H1 (cell line): Measurements from ENCODE around the gene PDE2A. TPM values are rescaled to one million over a fixed set of nuclear protein-coding genes. Genes with fewer than 3 reads are reported as not detected.

Experiments used
- CTCF ChIA-PET: fragments of 300-600 bp; sonication (Branson Sonifier 250); formaldehyde crosslinking; loops from one replicate; lab custom pipeline; 2021; ENCODE audit not compliant: partially characterized antibody; lab: Charles Lee
- POLR2A ChIA-PET: fragments of 300-600 bp; sonication (Branson Sonifier 250); formaldehyde crosslinking; loops from one replicate; lab custom pipeline; 2021; ENCODE audit warnings: inconsistent platforms; ENCODE audit not compliant: partially characterized antibody; lab: Charles Lee
- DNase-seq, 2 experiments: peaks; one replicate each; pipeline versions ENCODE4 v3.0.0 to v3.0.0-alpha.2; 2010 to 2022; ENCODE audit warnings: low spot score in 2 of 2, low read depth in 1 of 2, mixed read lengths in 1 of 2
- FAIRE-seq: peaks from 2 replicates; lab custom pipeline; 2011; peaks lifted over from hg19 to GRCh38; lab: Jason Lieb, UNC
- H2AFZ ChIP-seq: 2 replicates; pipeline ENCODE4 v1.8.1; 2012; ENCODE audit warnings: low read length, inconsistent platforms
- H2AK5ac ChIP-seq: 2 replicates; pipeline ENCODE4 v1.6.1; 2013; ENCODE audit warnings: low read depth, low read length
- H2BK120ac ChIP-seq: replicated peaks from 2 replicates; pipeline ENCODE3; 2013; ENCODE audit warnings: low read depth, low read length, inconsistent platforms
- H2BK12ac ChIP-seq: 2 replicates; pipeline ENCODE4 v1.6.1; 2013; ENCODE audit warnings: low read depth, low read length
- H2BK15ac ChIP-seq: 2 replicates; pipeline ENCODE4 v1.6.1; 2013; ENCODE audit warnings: low read length
- H2BK20ac ChIP-seq: 2 replicates; pipeline ENCODE4 v1.6.1; 2013; ENCODE audit warnings: low read length
- H2BK5ac ChIP-seq: 2 replicates; pipeline ENCODE4 v1.6.1; 2013; ENCODE audit warnings: low read depth, low read length
- H3K14ac ChIP-seq: 2 replicates; pipeline ENCODE4 v1.6.1; 2013; ENCODE audit warnings: inconsistent platforms; ENCODE audit not compliant: insufficient read length
- H3K18ac ChIP-seq: 2 replicates; pipeline ENCODE4 v1.6.1; 2013; ENCODE audit warnings: low read length; ENCODE audit errors: extremely low read depth
- H3K23ac ChIP-seq: 2 replicates; pipeline ENCODE4 v1.6.1; 2013; ENCODE audit warnings: inconsistent platforms; ENCODE audit not compliant: insufficient read length
- H3K23me2 ChIP-seq: 2 replicates; pipeline ENCODE4 v1.6.1; 2013; ENCODE audit warnings: low read depth, low read length
- H3K27ac ChIP-seq: 2 replicates; pipeline ENCODE4 v1.6.1; 2011; ENCODE audit warnings: low read depth, low read length, inconsistent platforms
- H3K27me3 ChIP-seq, 4 experiments: replicated peaks in 1 of 4; 1 replicate in 1 of 4; 2 replicates in 3 of 4; pipeline versions ENCODE4 v1.6.1 to v1.8.1; 2011 to 2013; ENCODE audit warnings: low read length in 3 of 4, mild to moderate bottlenecking in 3 of 4, inconsistent platforms in 2 of 4, mixed read lengths in 2 of 4, moderate library complexity in 1 of 4; ENCODE audit not compliant: control insufficient read depth in 3 of 4, insufficient read depth in 3 of 4; ENCODE audit errors: extremely low read depth in 1 of 4
- H3K36me3 ChIP-seq, 4 experiments: 2 replicates each; pipeline versions ENCODE4 v1.6.1 to v1.8.1; 2011 to 2013; ENCODE audit warnings: mild to moderate bottlenecking in 4 of 4, low read length in 3 of 4, moderate library complexity in 2 of 4, control low read depth in 1 of 4, inconsistent platforms in 1 of 4; ENCODE audit not compliant: insufficient read depth in 4 of 4, control insufficient read depth in 2 of 4
- H3K4ac ChIP-seq: replicated peaks from 2 replicates; pipeline ENCODE3; 2013; ENCODE audit warnings: low read length, low read depth, mixed read lengths, inconsistent platforms; ENCODE audit not compliant: insufficient read length
- H3K4me1 ChIP-seq, 4 experiments: replicated peaks in 1 of 4; 1 replicate in 1 of 4; 2 replicates in 3 of 4; pipeline versions ENCODE4 v1.6.1 to v1.8.1; 2011 to 2013; ENCODE audit warnings: low read length in 3 of 4, inconsistent platforms in 2 of 4, mixed read lengths in 1 of 4; ENCODE audit not compliant: insufficient read depth in 4 of 4, control insufficient read depth in 3 of 4
- H3K4me2 ChIP-seq, 2 experiments: 2 replicates each; pipeline versions ENCODE4 v1.6.1 to v1.8.1; 2011 to 2013; ENCODE audit warnings: low read depth in 2 of 2, low read length in 2 of 2, control low read depth in 1 of 2, inconsistent platforms in 1 of 2, mild to moderate bottlenecking in 1 of 2; ENCODE audit not compliant: insufficient read depth in 1 of 2
- H3K4me3 ChIP-seq, 4 experiments: fragments of 200-600, 300-600 bp in 1 of 4; sonication (generic), shearing (Covaris generic), sonication (Bioruptor Twin) in 1 of 4; 2 replicates each; pipeline versions ENCODE4 v1.5.1 to v1.8.1; 2011 to 2016; ENCODE audit warnings: low read length in 4 of 4, low read depth in 3 of 4, control low read depth in 2 of 4, inconsistent platforms in 2 of 4, mild to moderate bottlenecking in 2 of 4, mixed read lengths in 1 of 4, moderate library complexity in 1 of 4; ENCODE audit not compliant: insufficient read depth in 2 of 4; ENCODE audit errors: extremely low read depth in 1 of 4
- H3K56ac ChIP-seq: replicated peaks from 2 replicates; pipeline ENCODE3; 2013; ENCODE audit warnings: low read depth, mild to moderate bottlenecking, mixed read lengths, low read length, inconsistent platforms; ENCODE audit not compliant: insufficient read length
- H3K79me1 ChIP-seq: 2 replicates; pipeline ENCODE4 v1.6.1; 2013; ENCODE audit warnings: low read depth, low read length, control low read depth
- H3K79me2 ChIP-seq, 2 experiments: 2 replicates each; pipeline versions ENCODE4 v1.6.1 to v1.8.1; 2012 to 2013; ENCODE audit warnings: low read length in 2 of 2, mild to moderate bottlenecking in 2 of 2, inconsistent platforms in 1 of 2; ENCODE audit not compliant: insufficient read depth in 2 of 2, control insufficient read depth in 1 of 2
- H3K9ac ChIP-seq, 4 experiments: replicated peaks in 1 of 4; 1 replicate in 1 of 4; 2 replicates in 3 of 4; pipeline versions ENCODE4 v1.6.1 to v1.8.1; 2011 to 2013; ENCODE audit warnings: low read depth in 3 of 4, low read length in 3 of 4, control low read depth in 2 of 4, mild to moderate bottlenecking in 2 of 4, moderate library complexity in 2 of 4, inconsistent platforms in 1 of 4; ENCODE audit errors: extremely low read depth in 1 of 4
- H3K9me3 ChIP-seq, 2 experiments: 2 replicates each; pipeline versions ENCODE4 v1.6.1 to v1.8.1; 2012 to 2013; ENCODE audit warnings: mild to moderate bottlenecking in 2 of 2, moderate library complexity in 2 of 2, control low read depth in 1 of 2, inconsistent platforms in 1 of 2, low read depth in 1 of 2, low read length in 1 of 2, mixed read lengths in 1 of 2; ENCODE audit not compliant: insufficient read depth in 2 of 2
- H4K20me1 ChIP-seq, 2 experiments: replicated peaks in 1 of 2; 2 replicates each; pipeline versions ENCODE3 to v1.8.1; 2011 to 2013; ENCODE audit warnings: inconsistent platforms in 2 of 2, low read length in 2 of 2, mild to moderate bottlenecking in 1 of 2; ENCODE audit not compliant: insufficient read depth in 2 of 2, control insufficient read depth in 1 of 2
- H4K5ac ChIP-seq: 2 replicates; pipeline ENCODE4 v1.6.1; 2013; ENCODE audit warnings: low read length, low read depth, mixed read lengths, inconsistent platforms; ENCODE audit not compliant: insufficient read length
- H4K8ac ChIP-seq: 2 replicates; pipeline ENCODE4 v1.8.0; 2013; ENCODE audit warnings: mild to moderate bottlenecking, moderate library complexity, low read length, inconsistent platforms; ENCODE audit not compliant: insufficient read depth; ENCODE audit errors: extremely low read depth
- H4K91ac ChIP-seq: replicated peaks from 2 replicates; pipeline ENCODE3; 2013; ENCODE audit warnings: low read length, mixed read lengths, inconsistent platforms; ENCODE audit not compliant: insufficient read length
- ATF3 ChIP-seq: IDR thresholded peaks from 2 replicates; pipeline ENCODE4 v1.6.1; 2011; ENCODE audit warnings: low read depth, mild to moderate bottlenecking, low read length; ENCODE audit not compliant: insufficient read depth
- CBX5 ChIP-seq: fragments of 300-800, 300-1000 bp; sonication (generic); IDR thresholded peaks from 2 replicates; pipeline ENCODE4 v1.7.1; 2016; ENCODE audit warnings: antibody characterized with exemption, low read length, low read depth
- CBX8 ChIP-seq: fragments of 300-800, 300-1000 bp; sonication (generic); IDR thresholded peaks from 2 replicates; pipeline ENCODE4 v1.7.1; 2016; ENCODE audit warnings: low read depth, low read length, borderline replicate concordance
- CTBP2 ChIP-seq: IDR thresholded peaks from 2 replicates; pipeline ENCODE4 v1.7.0; 2011; ENCODE audit warnings: borderline replicate concordance, mild to moderate bottlenecking, moderate library complexity, mixed read lengths, low read length; ENCODE audit not compliant: insufficient read depth, insufficient read length
- EGR1 ChIP-seq: IDR thresholded peaks from 2 replicates; pipeline ENCODE4 v1.6.1; 2011; ENCODE audit warnings: low read depth, low read length, borderline replicate concordance
- MAFK ChIP-seq: IDR thresholded peaks from 2 replicates; pipeline ENCODE4 v1.6.1; 2012; ENCODE audit warnings: low read depth, mild to moderate bottlenecking, improper control_type of control experiment, low read length
- PHF8 ChIP-seq: fragments of 200-600 bp; sonication (generic); conservative IDR thresholded peaks from 2 replicates; pipeline ENCODE4 v1.7.1; 2012; ENCODE audit warnings: low read depth, mild to moderate bottlenecking, inconsistent platforms, low read length, moderate library complexity
- RBBP5 ChIP-seq: IDR thresholded peaks from 2 replicates; pipeline ENCODE4 v1.7.1; 2012; ENCODE audit warnings: low read depth, mild to moderate bottlenecking, inconsistent platforms, low read length, moderate library complexity, borderline replicate concordance
- RXRA ChIP-seq: IDR thresholded peaks from 2 replicates; pipeline ENCODE4 v1.6.1; 2011; ENCODE audit warnings: low read depth, mild to moderate bottlenecking, low read length, moderate library complexity; ENCODE audit not compliant: insufficient read depth
- TCF12 ChIP-seq: IDR thresholded peaks from 2 replicates; pipeline ENCODE4 v1.6.1; 2011; ENCODE audit warnings: low read depth, mild to moderate bottlenecking, low read length
- TEAD4 ChIP-seq: IDR thresholded peaks from 2 replicates; pipeline ENCODE4 v1.6.1; 2012; ENCODE audit warnings: low read depth, low read length, inconsistent platforms, mixed read lengths
- WGBS, 2 experiments: shearing (Covaris generic) in 1 of 2; methylation state at CpG; one replicate each; pipeline versions ENCODE4 v1.1.6 to v1.1.7; 2013 to 2015; ENCODE audit warnings: low lambda C conversion rate in 2 of 2, mixed read lengths in 2 of 2, inconsistent platforms in 1 of 2, low coverage in 1 of 2, missing lambda C conversion rate in 1 of 2; ENCODE audit not compliant: insufficient replicate concordance in 2 of 2, insufficient coverage in 1 of 2, insufficient read length in 1 of 2; ENCODE audit errors: extremely low coverage in 1 of 2, missing lambda C conversion rate in 1 of 2; 5-methylcytosine and 5-hydroxymethylcytosine counted together
- polyA plus RNA-seq, 7 experiments: library from polyadenylated mRNA; depleted of rRNA in 3 of 7; stranded (reverse) in 5 of 7; unstranded in 2 of 7; fragments of >200 nt in 5 of 7; fragments of 200-250 nt in 2 of 7; gene quantifications; 1 replicate in 5 of 7; 2 replicates in 1 of 7; 4 replicates in 1 of 7; pipeline versions ENCODE4 v1.2.1 to v1.2.3, GENCODE V29; 2011 to 2013; ENCODE audit warnings: missing spikeins in 2 of 7, mixed read lengths in 2 of 7
- total RNA-seq: library from RNA; stranded (reverse); fragmentation: NEBNext Ultra II Directional; extraction: Animal tissue kit (Norgen Biotek cat#: 25700); gene quantifications from 2 replicates; pipeline ENCODE4 v1.2.1, GENCODE V29; 2021

Gene PDE2A
- total and polyA plus RNA-seq, 2 of the 8 experiments (the other 6 are each of a cell fraction or from before 2014, with no cell fraction given), result 3.4 to 7.1 TPM

DNA sequence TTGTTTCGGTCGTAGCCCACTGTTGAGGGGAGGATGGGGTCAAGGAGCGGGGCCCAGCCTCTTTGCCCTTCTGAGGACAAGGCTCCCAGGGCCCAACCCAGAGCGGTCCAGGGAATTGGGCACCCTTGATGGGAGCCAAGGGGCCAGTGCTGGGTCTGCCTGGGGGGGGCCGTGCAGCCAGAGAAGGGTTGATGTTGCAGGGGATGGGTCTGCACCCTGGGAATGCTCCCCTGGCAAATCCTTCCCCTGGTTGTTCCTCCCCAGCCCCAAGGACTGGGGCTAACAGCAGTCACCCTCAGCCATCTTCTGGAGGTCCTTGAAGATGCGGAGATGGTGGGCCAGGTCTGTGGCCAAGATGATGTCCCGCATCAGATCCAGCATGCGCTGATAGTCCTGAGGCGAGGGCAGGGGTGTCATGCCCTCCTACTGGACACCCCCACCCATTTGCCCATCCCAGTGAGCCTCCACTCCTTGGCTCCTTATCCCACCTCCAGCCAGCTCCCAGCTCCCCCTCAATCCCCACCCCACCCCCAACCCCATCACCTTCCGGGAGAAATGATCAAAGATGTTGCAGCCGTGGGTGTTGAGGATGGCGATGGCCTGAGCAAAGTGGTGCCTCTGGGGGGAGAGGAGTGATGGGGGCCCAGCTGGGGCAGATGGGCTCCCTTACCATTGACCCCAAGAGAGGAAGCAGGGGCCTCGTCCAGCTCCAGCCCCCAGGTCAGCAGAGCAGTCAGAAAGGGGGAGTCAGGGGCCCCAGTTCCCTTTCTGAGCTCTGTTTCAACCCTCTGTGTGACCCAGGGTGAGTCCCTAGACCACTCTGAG is 95.0 kb downstream of the PDE2A start:
- H3K4me1 ChIP-seq, result peaks cover 0 to 2% (median 0%) of the 10 kb centered on the region in 4 experiments; a peak in 1 of 7 replicates
- no peak overlapping the region for H3K4ac ChIP-seq
- no peaks in the 10 kb centered on the region for H4K20me1 ChIP-seq
- H3K18ac ChIP-seq, result no peak overlapping the region
- H2BK12ac ChIP-seq, result no peak overlapping the region
- H2BK5ac ChIP-seq, result no peak overlapping the region
- no peaks in the 10 kb centered on the region for H3K9me3 ChIP-seq
- peaks cover 2% of the 10 kb centered on the region; the same call in 1 of the 2 replicates for H3K23me2 ChIP-seq
- H4K8ac ChIP-seq, result no peak overlapping the region
- no peak overlapping the region for H2BK120ac ChIP-seq
- no peak overlapping the region for H2AK5ac ChIP-seq
- no peak overlapping the region for H3K4me2 ChIP-seq
- H3K79me1 ChIP-seq, result 0 out of 2 replicates have a peak, but pooled peaks cover 2% of the 10 kb centered on the region
- no peak overlapping the region for H3K9ac ChIP-seq
- FAIRE-seq (no peak), DNase-seq (no peak)
- H3K56ac ChIP-seq, result no peak overlapping the region
- H3K23ac ChIP-seq, result no peak overlapping the region
- H3K27me3 ChIP-seq, result peaks cover 1 to 14% (median 12%) of the 10 kb centered on the region in 4 experiments
- H3K14ac ChIP-seq, result no peak overlapping the region
- H2BK20ac ChIP-seq, result no peak overlapping the region
- no peak overlapping the region for H3K4me3 ChIP-seq
- H3K79me2 ChIP-seq, result no peaks in the 10 kb centered on the region
- H4K5ac ChIP-seq, result no peak overlapping the region
- 92% methylated on average over 13 of the region's 13 CpGs; no CpG with 5 or more reads in 1 of the 2 experiments for WGBS, 2 experiments
- ChIA-PET POLR2A (interaction anchor here (0.8 kb wide), 1 partner anchor 102 kb away, joined by 3 read pairs; no protein-coding TSS in a partner anchor), CTCF (interaction anchor here (0.8 to 1.7 kb wide), 8 partner anchors 23 to 132 kb away, joined by 3 to 6 read pairs (median 3); no protein-coding TSS in a partner anchor)
- no peak overlapping the region for H2BK15ac ChIP-seq
- no peak overlapping the region for H2AFZ ChIP-seq
- H3K27ac ChIP-seq, result no peak overlapping the region
- H3K36me3 ChIP-seq, result no peaks in the 10 kb centered on the region
- no peak overlapping the region for H4K91ac ChIP-seq
- TF ChIP-seq CBX5 (no peak), RBBP5 (no peak), ATF3 (no peak), TEAD4 (no peak), CBX8 (no peak), CTBP2 (no peak), TCF12 (no peak), MAFK (no peak), PHF8 (no peak), RXRA (no peak), EGR1 (no peak)
